ENCODE measurements around the gene SLC30A4.

Gene SLC30A4

DNA sequence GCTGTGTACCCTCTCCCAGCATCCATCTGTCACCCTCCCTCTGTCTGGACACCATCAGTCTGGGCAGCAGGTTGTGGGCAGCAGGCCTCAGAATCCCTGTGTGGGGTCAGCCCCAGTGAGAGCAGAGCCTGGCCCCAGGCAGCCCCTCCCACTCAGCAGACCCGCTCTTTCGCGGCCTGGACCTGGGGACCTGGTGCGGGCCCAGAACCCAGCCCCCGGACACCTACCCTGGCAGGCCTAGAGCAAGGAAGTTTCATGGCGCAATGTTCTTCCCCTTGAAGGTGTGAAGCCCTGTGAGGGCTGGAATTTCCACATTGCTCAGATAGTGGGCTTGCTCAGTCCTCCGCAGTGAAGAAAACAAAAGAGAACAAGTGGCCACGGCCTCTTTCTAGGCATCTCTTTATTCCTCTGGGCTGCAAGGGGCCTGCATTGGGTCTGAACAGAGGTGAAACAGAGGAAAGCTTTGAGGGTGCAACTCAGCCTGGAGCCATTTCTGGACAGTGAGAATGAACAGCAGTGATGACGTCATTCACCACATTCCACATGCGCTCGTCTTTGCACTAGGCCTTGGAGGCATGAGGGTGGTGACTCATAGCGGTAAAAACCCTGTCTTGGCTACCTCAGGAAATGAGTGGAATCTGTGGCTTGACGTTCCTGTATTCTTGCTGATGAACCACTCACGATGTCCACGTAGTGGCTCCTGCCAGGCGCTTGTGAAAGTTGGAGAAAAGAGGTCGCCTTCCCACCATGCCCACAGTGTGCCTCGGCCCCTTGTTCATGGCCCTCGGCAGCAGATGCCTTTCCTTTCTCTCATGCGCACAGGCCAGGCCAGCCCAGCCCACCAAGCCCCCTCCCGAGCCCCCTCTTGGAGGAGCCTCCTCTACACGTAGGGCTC lies 66.1 kb downstream of the SLC30A4 start:
- H3K36me3 Mint-ChIP-seq (ENCODE audit: low read depth) = peaks cover 5% of the 10 kb centered on the region
- peak overlapping the region; percentile 13 for H3K4me3 Mint-ChIP-seq
- peaks cover 58% of the 10 kb centered on the region for H3K4me1 Mint-ChIP-seq (ENCODE audit: low read depth)
- peak overlapping the region; percentile 78 for H3K27ac Mint-ChIP-seq
- intact Hi-C loops (cut with micrococcal nuclease) = loop anchor here (1.0 kb wide), 2 partner anchors 8 to 26 kb away; no protein-coding TSS in a partner anchor
- H3K9me3 Mint-ChIP-seq = no peaks in the 10 kb centered on the region
- no peaks in the 10 kb centered on the region for H3K27me3 Mint-ChIP-seq

DNA sequence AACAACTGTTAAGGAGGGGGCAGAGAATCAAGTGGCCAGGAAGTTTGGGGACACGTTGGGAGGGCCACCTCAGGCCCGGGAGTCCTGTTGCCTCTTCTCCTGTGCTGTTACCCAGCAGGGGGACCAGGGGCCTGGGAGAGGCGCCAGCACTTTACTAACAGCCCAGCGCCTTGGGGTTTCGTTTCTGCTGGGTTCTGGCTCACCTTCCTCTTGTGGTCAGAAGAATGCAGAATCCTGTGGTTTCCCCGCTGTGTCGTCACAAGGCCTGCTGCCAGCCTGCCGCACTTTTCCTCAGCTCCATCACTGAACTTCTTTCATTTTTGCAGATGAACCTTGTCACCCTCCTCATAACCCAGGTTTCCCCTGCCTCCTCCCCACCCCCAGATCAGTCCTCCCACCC lies 67.7 kb downstream of the SLC30A4 start:
- intact Hi-C loops (cut with micrococcal nuclease) = no loop called here

DNA sequence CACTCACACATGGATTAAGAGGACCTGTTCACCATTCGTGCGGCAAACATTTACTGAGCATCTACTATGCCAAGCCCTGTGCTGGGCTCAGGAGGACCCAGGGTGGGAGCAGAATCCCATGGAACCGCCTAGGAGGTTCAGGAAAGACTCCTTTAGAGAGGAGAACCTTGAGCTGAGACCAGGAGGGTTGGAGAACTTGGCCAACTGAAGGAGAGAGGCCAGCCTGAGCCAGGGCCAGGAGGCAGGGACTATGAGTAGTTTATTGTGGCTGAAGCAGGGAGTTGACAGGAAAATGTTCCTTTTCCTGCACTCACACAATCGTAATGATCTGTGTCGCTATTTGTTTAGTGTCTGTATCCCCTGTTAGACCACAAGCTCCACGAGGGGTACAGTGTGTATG lies 71.3 kb downstream of the SLC30A4 start:
- peak overlapping the region; percentile 84 for H3K27ac Mint-ChIP-seq
- H3K4me1 Mint-ChIP-seq (ENCODE audit: low read depth) = peaks cover 88% of the 10 kb centered on the region
- H3K36me3 Mint-ChIP-seq (ENCODE audit: low read depth) = no peaks in the 10 kb centered on the region
- no peaks in the 10 kb centered on the region for H3K27me3 Mint-ChIP-seq
- intact Hi-C loops (cut with micrococcal nuclease) = no loop called here
- no peak overlapping the region for H3K4me3 Mint-ChIP-seq
- H3K9me3 Mint-ChIP-seq = no peaks in the 10 kb centered on the region

More for the DNA sequence above, 67.7 kb downstream of the SLC30A4 start:
- H3K36me3 Mint-ChIP-seq (ENCODE audit: low read depth) = no peaks in the 10 kb centered on the region
- no peaks in the 10 kb centered on the region for H3K27me3 Mint-ChIP-seq
- peaks cover 75% of the 10 kb centered on the region for H3K4me1 Mint-ChIP-seq (ENCODE audit: low read depth)
- peak overlapping the region; percentile 64 for H3K4me3 Mint-ChIP-seq
- H3K9me3 Mint-ChIP-seq = no peaks in the 10 kb centered on the region
- peak overlapping the region; percentile 74 for H3K27ac Mint-ChIP-seq

DNA sequence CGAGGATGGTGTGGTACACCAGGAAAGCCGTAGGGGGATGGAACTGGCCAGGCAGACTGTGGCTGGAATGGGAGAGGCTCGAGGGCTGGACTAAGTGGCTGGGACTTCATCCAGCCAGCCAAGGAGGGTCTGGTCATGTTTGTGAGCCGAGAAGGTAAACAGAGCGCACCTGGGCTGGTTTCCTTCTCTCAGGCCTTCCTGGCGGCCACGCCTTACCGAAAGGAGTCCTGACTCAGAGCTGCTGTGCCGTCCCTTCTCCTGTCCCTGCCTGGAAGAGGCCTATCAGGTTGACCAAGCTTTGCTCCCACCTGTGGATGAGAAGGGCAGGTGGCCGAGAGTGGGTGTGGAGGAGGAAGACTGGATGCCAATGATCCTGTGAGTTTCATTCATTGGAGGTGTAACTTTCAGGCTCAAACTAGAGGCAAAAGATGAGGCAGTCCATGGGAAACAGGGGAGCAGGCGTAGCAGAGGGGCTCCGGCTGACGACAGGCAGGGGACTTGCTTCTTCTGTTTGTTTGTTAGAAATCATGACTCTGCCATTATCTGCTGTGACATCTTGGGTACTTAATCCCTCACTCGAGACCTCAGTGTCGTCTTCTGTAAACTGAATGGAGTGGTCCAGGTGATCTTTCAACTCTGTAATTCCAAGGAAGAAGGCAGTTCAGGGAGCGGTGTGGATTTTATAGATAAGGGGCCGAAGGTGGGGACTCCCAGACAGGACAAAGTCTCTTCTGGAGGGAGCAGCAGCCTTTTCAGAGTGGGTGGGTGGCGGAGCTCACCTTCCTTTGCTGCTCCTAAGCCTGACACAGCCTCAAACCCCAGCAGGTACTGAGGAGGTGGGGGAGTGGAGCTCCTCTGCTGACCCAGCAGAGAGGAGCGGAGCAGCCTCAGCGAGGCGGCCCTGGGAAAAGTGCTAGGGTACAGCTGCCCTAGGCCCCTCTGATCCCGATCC lies 72.4 kb downstream of the SLC30A4 start:
- intact Hi-C loops (cut with micrococcal nuclease) = no loop called here
- peak overlapping the region; percentile 57 for H3K4me3 Mint-ChIP-seq
- H3K27me3 Mint-ChIP-seq = no peaks in the 10 kb centered on the region
- H3K4me1 Mint-ChIP-seq (ENCODE audit: low read depth) = peaks cover 90% of the 10 kb centered on the region
- H3K9me3 Mint-ChIP-seq = no peaks in the 10 kb centered on the region
- H3K36me3 Mint-ChIP-seq (ENCODE audit: low read depth) = no peaks in the 10 kb centered on the region
- peak overlapping the region; percentile 84 for H3K27ac Mint-ChIP-seq

DNA sequence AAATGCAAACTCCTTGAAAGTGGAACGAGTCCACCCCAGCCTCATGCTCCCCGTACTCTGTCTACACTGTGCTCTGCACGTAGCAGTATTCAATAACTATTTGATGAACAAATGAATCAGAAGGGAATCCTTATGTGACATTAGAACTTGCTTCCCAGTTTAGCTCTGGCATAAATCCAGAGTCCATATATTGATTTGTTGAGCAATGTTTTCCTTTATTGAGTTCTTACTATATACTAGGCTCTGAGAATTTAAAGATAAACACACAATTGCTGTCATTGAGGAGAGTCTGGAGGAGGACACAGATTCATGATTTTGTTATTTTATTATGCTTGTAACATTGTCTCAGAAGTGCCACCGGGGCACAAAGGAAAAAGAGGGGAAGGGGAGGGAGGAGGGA lies 73.2 kb downstream of the SLC30A4 start:
- peak overlapping the region; percentile 57 for H3K4me3 Mint-ChIP-seq
- peak overlapping the region; percentile 84 for H3K27ac Mint-ChIP-seq
- intact Hi-C loops (cut with micrococcal nuclease) = no loop called here
- H3K36me3 Mint-ChIP-seq (ENCODE audit: low read depth) = no peaks in the 10 kb centered on the region
- no peaks in the 10 kb centered on the region for H3K27me3 Mint-ChIP-seq
- peaks cover 90% of the 10 kb centered on the region for H3K4me1 Mint-ChIP-seq (ENCODE audit: low read depth)
- H3K9me3 Mint-ChIP-seq = no peaks in the 10 kb centered on the region

DNA sequence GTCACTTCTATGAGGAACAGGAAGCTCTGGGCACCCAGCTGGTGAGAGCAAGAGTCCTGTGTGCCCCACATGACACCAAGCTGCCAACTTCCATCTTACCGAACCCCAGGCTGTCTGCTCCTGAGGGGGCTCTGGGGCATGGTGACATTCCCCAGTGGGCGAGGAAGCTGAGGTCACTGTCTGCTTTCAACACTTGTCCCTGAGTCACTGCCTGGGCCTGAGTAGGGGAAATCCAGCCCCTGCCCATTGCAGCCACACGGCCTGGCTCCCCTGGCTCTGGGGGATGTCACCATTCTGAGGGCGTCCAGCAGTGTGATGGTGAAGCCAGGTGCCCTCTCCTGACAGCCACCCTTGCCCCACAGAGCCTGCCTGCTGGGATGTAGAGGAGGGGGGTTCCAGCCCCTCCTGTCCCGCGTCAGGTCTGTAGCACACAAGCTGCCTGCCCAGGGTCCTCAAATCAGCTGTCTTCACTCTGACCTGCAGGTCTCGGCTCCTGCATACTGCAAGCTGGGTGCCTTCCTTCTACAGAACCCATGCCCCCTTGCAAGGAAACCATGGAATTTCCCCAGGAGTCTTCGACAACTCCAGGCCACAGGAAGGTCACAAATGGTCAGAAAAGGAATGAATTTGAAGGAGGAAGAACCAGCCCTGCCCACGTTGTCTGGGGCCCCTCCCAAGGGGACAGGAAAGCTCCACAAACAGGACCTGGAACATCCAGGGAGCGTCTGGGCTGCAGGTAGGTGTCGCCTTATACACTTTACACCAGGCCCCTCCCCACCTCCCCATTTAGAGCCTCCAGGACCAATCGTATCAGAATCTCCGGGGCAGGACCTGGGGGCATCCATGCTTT lies 74.3 kb downstream of the SLC30A4 start:
- peak overlapping the region; percentile 2 for H3K4me3 Mint-ChIP-seq

DNA sequence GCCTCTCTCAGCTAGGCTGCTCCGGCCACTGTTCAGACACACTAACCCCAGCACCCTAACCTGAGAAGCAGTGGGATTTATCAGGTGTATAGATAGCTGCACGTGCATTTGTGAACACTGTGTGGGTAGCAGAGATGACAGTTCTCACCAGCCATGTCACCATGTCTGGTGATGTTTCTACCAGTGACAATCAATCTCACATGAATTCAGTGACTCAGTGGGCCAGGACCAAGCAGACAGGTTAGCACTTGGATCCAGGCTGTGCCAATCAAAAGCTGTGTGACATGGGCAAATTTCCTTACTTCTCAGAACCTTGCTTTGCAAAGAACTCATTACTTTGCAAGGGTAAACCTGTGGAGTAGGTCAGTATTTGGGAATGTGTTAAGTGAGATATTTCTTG lies 78.9 kb downstream of the SLC30A4 start:
- Mint-ChIP-seq H3K27me3 (no peaks in the 10 kb centered on the region), H3K36me3 (ENCODE audit: low read depth) (no peaks in the 10 kb centered on the region), H3K4me1 (ENCODE audit: low read depth) (peaks cover 52% of the 10 kb centered on the region), H3K4me3 (no peak overlapping the region), H3K27ac (no peak overlapping the region), H3K9me3 (no peaks in the 10 kb centered on the region)
- intact Hi-C loops (cut with micrococcal nuclease) = no loop called here

More for the DNA sequence above, 74.3 kb downstream of the SLC30A4 start:
- intact Hi-C loops (cut with micrococcal nuclease) = loop anchor here (1.0 kb wide), 1 partner anchor 8 kb away; no protein-coding TSS in a partner anchor
- Mint-ChIP-seq H3K27ac (peak overlapping the region; percentile 84), H3K4me1 (ENCODE audit: low read depth) (peaks cover 84% of the 10 kb centered on the region), H3K27me3 (no peaks in the 10 kb centered on the region), H3K36me3 (ENCODE audit: low read depth) (no peaks in the 10 kb centered on the region), H3K9me3 (no peaks in the 10 kb centered on the region)

DNA sequence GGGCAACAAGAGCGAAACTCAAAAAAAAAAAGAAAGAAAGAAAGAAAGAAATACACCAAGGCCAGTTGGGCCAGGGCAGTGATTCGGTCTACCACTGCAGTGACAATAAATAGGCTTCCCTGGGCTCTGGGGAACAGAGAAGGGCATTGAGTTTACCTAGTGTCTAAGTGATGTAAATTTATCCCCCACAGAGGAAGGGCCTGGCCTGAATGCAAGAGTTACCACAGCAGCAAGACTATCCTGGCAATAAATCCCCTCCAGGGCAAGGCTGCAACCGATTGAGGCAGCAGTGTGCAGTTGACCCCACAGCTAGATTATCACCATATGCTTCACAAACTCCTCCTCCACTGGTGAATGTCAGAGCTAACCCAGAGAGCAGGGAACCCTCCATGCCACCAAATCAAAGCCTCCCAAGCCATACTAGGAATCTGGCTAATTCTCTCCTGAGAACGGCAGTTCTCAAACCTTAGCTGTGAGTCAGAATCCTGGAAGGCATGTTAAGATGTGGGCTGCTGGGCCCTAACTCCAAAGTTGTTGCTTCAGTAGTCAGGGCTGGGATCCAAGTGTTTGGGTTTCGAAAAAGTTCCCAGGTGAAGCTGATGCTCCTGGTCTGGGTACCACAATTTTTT lies 79.9 kb downstream of the SLC30A4 start:
- intact Hi-C loops (cut with micrococcal nuclease) = no loop called here
- Mint-ChIP-seq H3K4me3 (no peak overlapping the region), H3K4me1 (ENCODE audit: low read depth) (peaks cover 47% of the 10 kb centered on the region), H3K36me3 (ENCODE audit: low read depth) (no peaks in the 10 kb centered on the region), H3K27ac (peak overlapping the region; percentile 12), H3K9me3 (no peaks in the 10 kb centered on the region), H3K27me3 (no peaks in the 10 kb centered on the region)

DNA sequence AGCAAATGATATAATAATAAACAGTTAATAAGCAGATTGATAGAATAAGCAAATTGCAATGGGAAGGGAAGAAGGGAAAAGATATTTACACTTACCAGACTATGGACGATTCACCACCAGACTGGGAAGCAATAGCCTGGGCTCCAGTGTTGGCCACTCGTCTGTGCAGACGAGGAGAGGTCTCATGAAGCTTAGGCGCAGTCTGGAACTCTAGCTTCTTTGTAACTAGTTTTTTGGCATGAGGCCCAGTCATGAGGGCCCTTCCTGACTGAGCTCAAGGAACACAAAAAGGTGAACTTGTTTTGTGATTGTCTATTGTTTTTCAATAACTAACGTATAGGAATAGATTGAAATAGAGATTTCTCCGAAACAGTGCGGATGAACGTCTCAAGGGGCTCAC lies 80.9 kb downstream of the SLC30A4 start:
- Mint-ChIP-seq H3K27ac (no peak overlapping the region), H3K27me3 (no peaks in the 10 kb centered on the region), H3K4me1 (ENCODE audit: low read depth) (peaks cover 39% of the 10 kb centered on the region), H3K36me3 (ENCODE audit: low read depth) (no peaks in the 10 kb centered on the region), H3K4me3 (no peak overlapping the region), H3K9me3 (no peaks in the 10 kb centered on the region)
- intact Hi-C loops (cut with micrococcal nuclease) = no loop called here

DNA sequence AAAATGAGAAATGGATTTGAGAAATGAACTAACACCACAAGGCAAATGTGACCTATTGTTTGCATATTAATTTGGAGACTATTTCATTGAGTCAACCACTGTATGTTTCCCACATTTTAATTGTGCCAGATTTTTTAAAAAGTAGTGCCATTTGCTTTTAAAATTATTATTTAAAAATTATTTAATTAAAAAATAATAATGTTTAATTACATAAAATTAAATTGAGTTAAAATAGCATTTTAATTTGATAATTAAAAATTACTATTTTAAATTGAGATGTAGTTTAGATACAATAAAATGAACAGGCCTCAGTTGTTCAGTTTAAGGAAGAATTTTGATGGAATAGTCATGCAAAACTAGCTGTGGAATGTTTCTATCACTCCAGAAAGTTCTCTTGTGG lies 81.5 kb downstream of the SLC30A4 start:
- intact Hi-C loops (cut with micrococcal nuclease) = no loop called here
- Mint-ChIP-seq H3K36me3 (ENCODE audit: low read depth) (no peaks in the 10 kb centered on the region), H3K27ac (no peak overlapping the region), H3K27me3 (no peaks in the 10 kb centered on the region), H3K9me3 (no peaks in the 10 kb centered on the region), H3K4me3 (no peak overlapping the region), H3K4me1 (ENCODE audit: low read depth) (peaks cover 36% of the 10 kb centered on the region)

DNA sequence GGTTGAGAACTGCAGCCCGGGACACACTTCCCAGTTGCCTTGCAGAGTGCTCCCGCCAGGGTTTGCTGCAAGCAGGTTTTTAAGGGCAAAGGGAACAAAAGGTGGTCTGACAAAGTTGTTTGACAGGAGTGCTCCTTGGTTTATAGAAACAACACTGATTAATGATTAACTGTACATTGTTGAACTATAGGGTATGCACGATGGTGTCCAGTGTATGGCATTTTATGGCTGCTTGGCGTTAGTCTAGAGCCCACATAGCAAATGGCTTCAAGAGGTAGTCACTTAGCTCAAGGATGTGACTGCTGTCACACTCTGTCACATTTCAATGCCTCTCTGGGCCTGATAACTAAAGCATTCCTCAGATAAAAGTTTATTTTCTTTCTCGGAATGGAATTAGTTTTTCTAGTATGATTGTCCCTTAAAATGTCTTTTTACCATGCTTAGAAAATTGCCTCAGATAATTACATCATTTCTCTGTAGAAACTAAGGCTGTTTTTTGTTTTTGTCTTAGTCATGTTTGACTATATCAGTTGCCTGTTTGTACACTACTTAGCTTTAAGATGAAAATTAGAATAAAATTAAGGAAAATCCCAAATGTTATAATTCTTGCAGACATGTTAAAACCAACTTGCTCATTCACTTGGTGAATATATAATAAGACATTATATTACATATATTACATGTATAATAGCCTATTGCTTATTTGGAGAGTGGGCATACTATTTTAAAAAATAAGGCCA lies 82.9 kb downstream of the SLC30A4 start:
- H3K4me1 Mint-ChIP-seq (ENCODE audit: low read depth) = peaks cover 30% of the 10 kb centered on the region
- no peaks in the 10 kb centered on the region for H3K27me3 Mint-ChIP-seq
- H3K9me3 Mint-ChIP-seq = no peaks in the 10 kb centered on the region
- intact Hi-C loops (cut with micrococcal nuclease) = no loop called here
- no peak overlapping the region for H3K27ac Mint-ChIP-seq
- no peak overlapping the region for H3K4me3 Mint-ChIP-seq
- no peaks in the 10 kb centered on the region for H3K36me3 Mint-ChIP-seq (ENCODE audit: low read depth)

DNA sequence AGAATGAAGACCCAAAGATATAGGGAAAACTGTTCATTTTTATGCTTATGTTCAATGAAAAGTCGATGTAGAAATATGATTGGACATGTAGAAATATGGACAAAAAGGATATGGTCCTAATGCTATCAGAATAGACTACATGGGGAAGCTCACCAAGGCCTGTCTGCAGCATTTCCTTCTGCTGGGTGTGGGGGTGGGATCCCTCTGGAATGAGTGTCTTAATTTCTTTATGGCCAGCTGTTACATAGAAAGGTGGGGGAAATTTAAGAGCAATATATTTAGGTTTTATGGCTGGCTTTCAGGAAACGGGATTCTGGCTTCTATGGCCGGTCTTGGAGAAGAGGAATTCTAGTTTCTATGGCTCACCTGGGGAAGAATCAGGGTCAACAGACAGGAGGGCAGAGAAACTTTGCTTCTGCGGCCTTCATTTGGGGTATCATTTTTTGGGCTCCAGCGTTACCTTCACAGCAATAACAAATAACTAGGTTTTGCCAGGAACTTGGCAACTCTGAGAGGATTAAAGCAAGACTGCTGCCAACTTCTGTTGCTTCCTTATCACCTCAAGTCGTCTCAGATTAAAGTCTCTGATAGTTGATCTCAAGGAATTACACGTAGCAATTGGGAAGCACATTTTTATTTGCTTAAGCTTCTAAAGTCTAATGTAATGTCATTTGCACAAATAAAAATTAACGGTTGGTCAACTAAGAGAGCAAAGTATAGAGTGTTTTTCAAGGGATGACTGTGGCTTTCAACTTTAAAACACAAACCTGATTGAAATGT lies 87.2 kb downstream of the SLC30A4 start:
- Mint-ChIP-seq H3K9me3 (no peaks in the 10 kb centered on the region), H3K36me3 (ENCODE audit: low read depth) (peaks cover 7% of the 10 kb centered on the region), H3K27me3 (no peaks in the 10 kb centered on the region), H3K27ac (no peak overlapping the region), H3K4me3 (no peak overlapping the region), H3K4me1 (ENCODE audit: low read depth) (peaks cover 20% of the 10 kb centered on the region)
- intact Hi-C loops (cut with micrococcal nuclease) = no loop called here

All from dendritic cell treated with granulocyte-macrophage colony-stimulating factor and Interleukin-4, amounts not matched to agents 40 ng/mL and 50 ng/mL, for 4 days (primary cell).